Panc1 (cell line): ENCODE data around the gene MYADM. TPM values are rescaled to one million over a fixed set of nuclear protein-coding genes. Genes with fewer than 3 reads are reported as not detected.
A peak's percentile ranks its signal among the peaks of the same experiment; 100 is the strongest.

ENCODE experiments used
- ATAC-seq: fragments of 200-7000 bp; cut with Tn5 transposase; 2 replicates; pipeline ENCODE4 v1.9.1; 2020; ENCODE audit warnings: mild to moderate bottlenecking, moderate library complexity
- BruUV-seq: library from RNA; stranded (reverse); fragments of 400-500 nt; replicated peaks from 2 replicates; lab custom pipeline; 2021; lab: Mats Ljungman, UMichigan
- CTCF ChIA-PET: fragments of 300-600 bp; sonication (Branson Sonifier 250); formaldehyde crosslinking; loops from one replicate; lab custom pipeline; 2022; ENCODE audit warnings: antibody characterized with exemption; lab: Charles Lee
- POLR2A ChIA-PET: fragments of 300-600 bp; sonication (Branson Sonifier 250); formaldehyde crosslinking; loops from one replicate; lab custom pipeline; 2022; ENCODE audit warnings: antibody characterized with exemption; lab: Charles Lee
- DNase-seq: peaks from one replicate; pipeline ENCODE4 v3.0.0-alpha.2; 2010; ENCODE audit warnings: low read depth, low spot score
- H3K27ac ChIP-seq: 2 replicates; pipeline ENCODE4 v1.5.1; 2011; ENCODE audit warnings: mild to moderate bottlenecking, low read length, inconsistent platforms
- H3K27me3 ChIP-seq: fragments of 200-500 bp; sonication (Bioruptor generic); 2 replicates; pipeline ENCODE4 v1.6.0; 2014; ENCODE audit warnings: low read length, inconsistent platforms; ENCODE audit not compliant: control insufficient read depth, insufficient read depth
- H3K36me3 ChIP-seq: fragments of 200-500 bp; sonication (Bioruptor generic); 2 replicates; pipeline ENCODE4 v1.5.1; 2014; ENCODE audit warnings: inconsistent platforms, mild to moderate bottlenecking, low read length, moderate library complexity; ENCODE audit not compliant: control insufficient read depth, insufficient read depth
- H3K4me1 ChIP-seq: 2 replicates; pipeline ENCODE4 v1.5.1; 2011; ENCODE audit warnings: inconsistent platforms, mild to moderate bottlenecking, low read length, moderate library complexity; ENCODE audit not compliant: control insufficient read depth, insufficient read depth
- H3K4me3 ChIP-seq, 2 experiments: 2 replicates each; pipeline ENCODE4 v1.5.1; 2011 to 2012; ENCODE audit warnings: low read depth in 2 of 2, low read length in 2 of 2, mild to moderate bottlenecking in 2 of 2, inconsistent platforms in 1 of 2, moderate library complexity in 1 of 2
- H3K9me3 ChIP-seq: fragments of 200-500 bp; sonication (Bioruptor generic); 2 replicates; pipeline ENCODE4 v1.5.1; 2014; ENCODE audit warnings: low read depth, mild to moderate bottlenecking, inconsistent platforms, low read length, moderate library complexity; ENCODE audit not compliant: control insufficient read depth, insufficient read depth
- POLR2AphosphoS5 ChIP-seq: IDR thresholded peaks from 2 replicates; pipeline ENCODE4 v1.6.1; 2012; ENCODE audit warnings: mild to moderate bottlenecking, low read depth, low read length, moderate library complexity
- SIN3A ChIP-seq: IDR thresholded peaks from 2 replicates; pipeline ENCODE4 v1.6.1; 2012; ENCODE audit warnings: low read depth, mild to moderate bottlenecking, low read length, moderate library complexity, borderline replicate concordance; ENCODE audit not compliant: insufficient read depth
- TCF7L2 ChIP-seq: IDR thresholded peaks from 2 replicates; pipeline ENCODE4 v1.6.1; 2011; ENCODE audit warnings: mild to moderate bottlenecking, low read depth, low read length, inconsistent platforms
- in situ Hi-C: cut with HindIII; loops from 2 replicates; pipeline ENCODE4 v1.10.0; 2016; ENCODE audit warnings: low sequenced_read_pairs, low pct_unique_long_range_greater_than_20kb
- intact Hi-C: fragments of 100-400 bp; cut with micrococcal nuclease; formaldehyde crosslinking; loops from one replicate; pipeline ENCODE4 v1.10.0; 2022; ENCODE audit not compliant: unreplicated experiment
- total RNA-seq: library from RNA; stranded (reverse); gene quantifications from one replicate; pipeline ENCODE4 v1.2.1, GENCODE V29; 2021; ENCODE audit not compliant: unreplicated experiment
- TF ChIP-seq, protein P1 (sequence below), 2 experiments: IDR thresholded peaks; 2 replicates each; pipeline ENCODE4 v1.6.1; 2011 to 2012; ENCODE audit warnings: low read depth in 2 of 2, control low read depth in 1 of 2, low read length in 1 of 2, mild to moderate bottlenecking in 1 of 2, moderate library complexity in 1 of 2; ENCODE audit not compliant: insufficient read depth in 1 of 2
- TF ChIP-seq, protein P2 (sequence below): fragments of 450-650 bp; IDR thresholded peaks from 2 replicates; pipeline ENCODE4 v1.5.1; 2017; ENCODE audit warnings: mild to moderate bottlenecking

Gene MYADM
- total RNA-seq, 1 experiment from 2014 or later = 469 TPM

DNA sequence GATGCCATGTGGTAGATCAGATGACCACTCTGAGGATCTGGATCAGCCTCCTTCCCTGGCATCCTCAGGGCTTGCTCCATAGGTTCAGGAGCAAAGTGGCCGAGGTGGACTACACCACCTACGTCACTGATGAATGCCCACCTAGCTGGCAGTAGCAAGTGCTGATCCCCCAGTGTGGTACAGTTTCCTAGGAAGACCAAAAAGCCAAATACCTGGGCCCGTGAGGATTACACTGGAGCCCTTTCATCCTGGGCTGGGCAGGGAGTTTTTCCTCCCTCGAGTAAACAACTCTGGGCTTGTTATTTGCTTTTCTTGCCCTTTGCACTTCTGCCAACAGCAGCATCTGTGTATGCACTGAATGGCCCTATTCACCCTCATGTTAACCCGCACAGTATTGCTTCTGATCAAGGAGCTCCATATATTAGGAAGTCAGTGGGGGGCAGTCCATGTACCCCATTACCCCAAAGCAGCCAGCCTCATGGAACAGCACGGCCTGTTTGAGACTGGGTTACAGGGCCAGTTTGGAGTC, 3.3 kb upstream of the MYADM start:
- no peaks in the 10 kb centered on the region for H3K27me3 ChIP-seq
- H3K27ac ChIP-seq = peak overlapping the region; percentile 93
- ATAC-seq (peak; percentile 21), DNase-seq (no peak)
- peak overlapping the region in 1 of 2 experiments; percentile 17; a peak in 2 of 4 replicates for H3K4me3 ChIP-seq
- BruUV-seq = no TSS peak
- TF ChIP-seq TCF7L2 (peak; percentile 99), POLR2AphosphoS5 (peak; percentile 83), SIN3A (0 out of 2 replicates have a peak, but pooled peaks have one; percentile 62)
- TF ChIP-seq, protein P1, sequence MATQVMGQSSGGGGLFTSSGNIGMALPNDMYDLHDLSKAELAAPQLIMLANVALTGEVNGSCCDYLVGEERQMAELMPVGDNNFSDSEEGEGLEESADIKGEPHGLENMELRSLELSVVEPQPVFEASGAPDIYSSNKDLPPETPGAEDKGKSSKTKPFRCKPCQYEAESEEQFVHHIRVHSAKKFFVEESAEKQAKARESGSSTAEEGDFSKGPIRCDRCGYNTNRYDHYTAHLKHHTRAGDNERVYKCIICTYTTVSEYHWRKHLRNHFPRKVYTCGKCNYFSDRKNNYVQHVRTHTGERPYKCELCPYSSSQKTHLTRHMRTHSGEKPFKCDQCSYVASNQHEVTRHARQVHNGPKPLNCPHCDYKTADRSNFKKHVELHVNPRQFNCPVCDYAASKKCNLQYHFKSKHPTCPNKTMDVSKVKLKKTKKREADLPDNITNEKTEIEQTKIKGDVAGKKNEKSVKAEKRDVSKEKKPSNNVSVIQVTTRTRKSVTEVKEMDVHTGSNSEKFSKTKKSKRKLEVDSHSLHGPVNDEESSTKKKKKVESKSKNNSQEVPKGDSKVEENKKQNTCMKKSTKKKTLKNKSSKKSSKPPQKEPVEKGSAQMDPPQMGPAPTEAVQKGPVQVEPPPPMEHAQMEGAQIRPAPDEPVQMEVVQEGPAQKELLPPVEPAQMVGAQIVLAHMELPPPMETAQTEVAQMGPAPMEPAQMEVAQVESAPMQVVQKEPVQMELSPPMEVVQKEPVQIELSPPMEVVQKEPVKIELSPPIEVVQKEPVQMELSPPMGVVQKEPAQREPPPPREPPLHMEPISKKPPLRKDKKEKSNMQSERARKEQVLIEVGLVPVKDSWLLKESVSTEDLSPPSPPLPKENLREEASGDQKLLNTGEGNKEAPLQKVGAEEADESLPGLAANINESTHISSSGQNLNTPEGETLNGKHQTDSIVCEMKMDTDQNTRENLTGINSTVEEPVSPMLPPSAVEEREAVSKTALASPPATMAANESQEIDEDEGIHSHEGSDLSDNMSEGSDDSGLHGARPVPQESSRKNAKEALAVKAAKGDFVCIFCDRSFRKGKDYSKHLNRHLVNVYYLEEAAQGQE (IDR thresholded peaks at IDR 0.05; ENCODE audit: insufficient read depth in 1 of 2, low read depth in 2 of 2, low read length in 1 of 2) = no peak; a peak in 1 of 4 replicates
- TF ChIP-seq, protein P2, sequence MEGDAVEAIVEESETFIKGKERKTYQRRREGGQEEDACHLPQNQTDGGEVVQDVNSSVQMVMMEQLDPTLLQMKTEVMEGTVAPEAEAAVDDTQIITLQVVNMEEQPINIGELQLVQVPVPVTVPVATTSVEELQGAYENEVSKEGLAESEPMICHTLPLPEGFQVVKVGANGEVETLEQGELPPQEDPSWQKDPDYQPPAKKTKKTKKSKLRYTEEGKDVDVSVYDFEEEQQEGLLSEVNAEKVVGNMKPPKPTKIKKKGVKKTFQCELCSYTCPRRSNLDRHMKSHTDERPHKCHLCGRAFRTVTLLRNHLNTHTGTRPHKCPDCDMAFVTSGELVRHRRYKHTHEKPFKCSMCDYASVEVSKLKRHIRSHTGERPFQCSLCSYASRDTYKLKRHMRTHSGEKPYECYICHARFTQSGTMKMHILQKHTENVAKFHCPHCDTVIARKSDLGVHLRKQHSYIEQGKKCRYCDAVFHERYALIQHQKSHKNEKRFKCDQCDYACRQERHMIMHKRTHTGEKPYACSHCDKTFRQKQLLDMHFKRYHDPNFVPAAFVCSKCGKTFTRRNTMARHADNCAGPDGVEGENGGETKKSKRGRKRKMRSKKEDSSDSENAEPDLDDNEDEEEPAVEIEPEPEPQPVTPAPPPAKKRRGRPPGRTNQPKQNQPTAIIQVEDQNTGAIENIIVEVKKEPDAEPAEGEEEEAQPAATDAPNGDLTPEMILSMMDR = no peak
- no peaks in the 10 kb centered on the region; the same call in 1 of the 2 replicates for H3K36me3 ChIP-seq
- ChIA-PET POLR2A (interaction anchor here (0.6 to 1.0 kb wide), 3 partner anchors 9 to 203 kb away, joined by 3 to 5 read pairs (median 3); no protein-coding TSS in a partner anchor), CTCF (no interaction called here)
- in situ Hi-C loops = no loop called here
- intact Hi-C loops = no loop called here
- H3K4me1 ChIP-seq = peaks cover 28% of the 10 kb centered on the region
- H3K9me3 ChIP-seq = no peaks in the 10 kb centered on the region

DNA sequence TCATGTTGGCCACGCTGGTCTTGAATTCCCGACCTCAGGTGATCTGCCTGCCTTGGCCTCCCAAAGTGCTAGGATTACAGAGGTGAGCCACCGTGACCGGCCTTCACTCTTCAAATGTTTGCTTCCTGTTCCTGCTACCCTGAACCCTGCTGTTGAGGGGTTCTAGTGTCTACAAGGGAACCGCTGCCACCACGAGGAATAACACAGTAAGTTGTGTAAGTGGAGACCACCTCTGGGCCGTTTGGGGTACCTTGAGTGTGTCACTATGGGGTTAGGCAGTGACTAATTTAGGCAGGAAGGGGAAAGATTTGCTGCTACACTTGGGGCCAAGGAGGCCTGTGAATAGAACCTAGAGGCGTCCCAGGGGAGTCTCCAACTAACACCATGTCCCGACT, 2.2 kb upstream of the MYADM start:
- BruUV-seq = no TSS peak
- CTCF ChIA-PET = interaction anchor here (0.9 kb wide), 1 partner anchor 165 kb away, joined by 9 read pairs; no protein-coding TSS in a partner anchor
- in situ Hi-C loops = no loop called here
- DNase-seq = no peak
- H3K27ac ChIP-seq = peak overlapping the region; percentile 93
- intact Hi-C loops = no loop called here
- peak overlapping the region; percentile 80 to 95 for H3K4me3 ChIP-seq
- POLR2A ChIA-PET = interaction anchor here (0.6 to 1.1 kb wide), 5 partner anchors 10 to 100 kb away, joined by 3 to 8 read pairs (median 3); no protein-coding TSS in a partner anchor
- H3K9me3 ChIP-seq = no peaks in the 10 kb centered on the region
- no peak for ATAC-seq
- H3K36me3 ChIP-seq = no peaks in the 10 kb centered on the region; the same call in 1 of the 2 replicates
- no peaks in the 10 kb centered on the region for H3K27me3 ChIP-seq
- peaks cover 28% of the 10 kb centered on the region for H3K4me1 ChIP-seq
- TF ChIP-seq, protein P2 = no peak
- TF ChIP-seq TCF7L2 = no peak
- TF ChIP-seq, protein P1 (IDR thresholded peaks at IDR 0.05; ENCODE audit: insufficient read depth in 1 of 2, low read depth in 2 of 2, low read length in 1 of 2) = no peak
- TF ChIP-seq POLR2AphosphoS5 = no peak
- TF ChIP-seq SIN3A = no peak
